22Rv1 (cell line): ENCODE data around the gene ADGRL3.

Experiments
- ZFX ChIP-seq: fragments of 450-650 bp; IDR thresholded peaks from 2 replicates; pipeline ENCODE4 v1.6.1; 2017; ENCODE audit warnings: antibody characterized with exemption, borderline replicate concordance
- TF ChIP-seq, protein P1 (sequence below): fragments of 450-650 bp; IDR thresholded peaks from 2 replicates; pipeline ENCODE4 v1.5.1; 2017; ENCODE audit warnings: mild to moderate bottlenecking

GRCh38 chr4:61579786-61580185 lies 379.7 kb downstream of the ADGRL3 start:
- TF ChIP-seq, protein P1, sequence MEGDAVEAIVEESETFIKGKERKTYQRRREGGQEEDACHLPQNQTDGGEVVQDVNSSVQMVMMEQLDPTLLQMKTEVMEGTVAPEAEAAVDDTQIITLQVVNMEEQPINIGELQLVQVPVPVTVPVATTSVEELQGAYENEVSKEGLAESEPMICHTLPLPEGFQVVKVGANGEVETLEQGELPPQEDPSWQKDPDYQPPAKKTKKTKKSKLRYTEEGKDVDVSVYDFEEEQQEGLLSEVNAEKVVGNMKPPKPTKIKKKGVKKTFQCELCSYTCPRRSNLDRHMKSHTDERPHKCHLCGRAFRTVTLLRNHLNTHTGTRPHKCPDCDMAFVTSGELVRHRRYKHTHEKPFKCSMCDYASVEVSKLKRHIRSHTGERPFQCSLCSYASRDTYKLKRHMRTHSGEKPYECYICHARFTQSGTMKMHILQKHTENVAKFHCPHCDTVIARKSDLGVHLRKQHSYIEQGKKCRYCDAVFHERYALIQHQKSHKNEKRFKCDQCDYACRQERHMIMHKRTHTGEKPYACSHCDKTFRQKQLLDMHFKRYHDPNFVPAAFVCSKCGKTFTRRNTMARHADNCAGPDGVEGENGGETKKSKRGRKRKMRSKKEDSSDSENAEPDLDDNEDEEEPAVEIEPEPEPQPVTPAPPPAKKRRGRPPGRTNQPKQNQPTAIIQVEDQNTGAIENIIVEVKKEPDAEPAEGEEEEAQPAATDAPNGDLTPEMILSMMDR, result no peak
- no peak for TF ChIP-seq ZFX
